ENCODE measurements around the gene KRR1.
A peak's percentile ranks its signal among the peaks of the same experiment; 100 is the strongest.
"Not testable (repeated sequence)": the region's sequence is repeated elsewhere in the genome, so short reads cannot be mapped to it uniquely, and the experiment has no call there.

Gene KRR1

DNA sequence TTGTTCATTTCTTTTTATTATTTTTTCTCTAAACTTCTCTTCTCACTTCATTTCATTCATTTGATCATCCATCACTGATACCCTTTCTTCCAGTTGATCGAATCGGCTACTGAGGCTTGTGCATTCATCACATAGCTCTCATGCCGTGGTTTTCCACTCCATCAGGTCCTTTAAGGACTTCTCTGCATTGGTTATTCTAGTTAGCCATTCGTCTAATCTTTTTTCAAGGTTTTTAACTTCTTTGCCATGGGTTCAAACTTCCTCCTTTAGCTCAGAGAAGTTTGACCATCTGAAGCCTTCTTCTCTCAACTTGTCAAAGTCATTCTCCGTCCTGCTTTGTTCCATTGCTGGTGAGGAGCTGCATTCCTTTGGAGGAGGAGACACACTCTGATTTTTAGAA lies 10.7 kb upstream of the KRR1 start:
- not testable (repeated sequence) for DNase-seq

DNA sequence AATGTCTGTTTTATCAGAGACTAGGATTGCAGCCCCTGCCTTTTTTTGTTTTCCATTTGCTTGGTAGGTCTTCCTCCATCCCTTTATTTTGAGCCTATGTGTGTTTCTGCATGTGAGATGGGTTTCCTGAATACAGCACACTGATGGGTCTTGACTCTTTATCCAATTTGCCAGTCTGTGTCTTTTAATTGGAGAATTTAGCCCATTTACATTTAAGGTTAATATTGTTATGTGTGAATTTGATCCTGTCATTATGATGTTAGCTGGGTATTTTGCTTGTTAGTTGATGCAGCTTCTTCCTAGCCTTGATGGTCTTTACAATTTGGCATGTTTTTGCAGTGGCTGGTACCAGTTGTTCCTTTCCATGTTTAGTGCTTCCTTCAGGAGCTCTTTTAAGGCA lies 9.8 kb upstream of the KRR1 start:
- not testable (repeated sequence) for DNase-seq

GRCh38 chr12:75509621-75510020 lies 1.8 kb downstream of the KRR1 start:
- DNase-seq = no peak

GRCh38 chr12:75508159-75508558 lies 3.2 kb downstream of the KRR1 start:
- no peak for DNase-seq

DNA sequence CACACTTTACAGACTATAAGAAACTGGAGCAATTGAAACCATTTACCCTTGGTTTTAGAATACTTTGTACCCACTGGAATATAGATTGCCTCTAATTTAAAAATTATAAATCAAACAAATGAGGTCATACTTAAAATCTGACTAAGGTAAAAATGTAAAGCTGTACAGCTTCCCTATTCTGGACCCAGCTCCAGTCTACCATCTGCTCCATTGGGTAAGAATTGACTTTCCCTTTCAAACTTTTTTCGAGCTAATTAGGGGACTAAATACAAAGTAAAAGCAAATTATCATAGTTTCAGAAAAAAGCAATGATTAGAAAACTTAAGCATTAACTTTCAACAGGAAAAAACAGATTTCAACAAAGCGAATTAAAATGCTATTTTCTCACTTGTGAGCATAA lies 4.3 kb downstream of the KRR1 start:
- DNase-seq = no peak

DNA sequence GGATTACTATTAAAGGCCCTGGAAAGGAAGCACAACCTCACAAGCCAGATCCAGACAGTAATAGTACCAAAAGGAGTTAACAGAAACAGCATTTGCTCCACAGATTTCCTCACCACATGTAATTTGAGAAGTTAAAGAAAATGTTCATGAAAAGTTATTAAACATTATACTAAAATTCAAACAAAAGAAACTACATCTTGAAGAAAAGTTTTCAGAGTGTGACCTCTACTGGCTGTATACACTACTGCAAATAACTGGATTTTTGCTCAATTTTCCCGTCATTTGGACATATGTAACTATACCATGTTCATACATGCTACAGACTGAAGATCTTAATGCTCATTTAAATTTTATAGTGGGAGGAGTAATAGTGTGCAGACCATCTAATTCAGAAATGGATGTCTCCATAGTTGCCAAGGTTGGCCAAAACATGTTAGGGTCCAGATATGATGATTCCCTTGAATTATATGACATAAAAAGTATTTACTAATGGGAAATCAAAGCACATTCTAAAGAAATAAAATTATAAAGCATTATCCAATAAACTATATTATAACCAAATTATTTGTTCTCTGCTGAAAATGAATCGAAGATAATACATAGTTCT lies 5.6 kb downstream of the KRR1 start:
- DNase-seq = no peak

GRCh38 chr12:75503866-75504265 lies 7.5 kb downstream of the KRR1 start:
- DNase-seq = no peak

DNA sequence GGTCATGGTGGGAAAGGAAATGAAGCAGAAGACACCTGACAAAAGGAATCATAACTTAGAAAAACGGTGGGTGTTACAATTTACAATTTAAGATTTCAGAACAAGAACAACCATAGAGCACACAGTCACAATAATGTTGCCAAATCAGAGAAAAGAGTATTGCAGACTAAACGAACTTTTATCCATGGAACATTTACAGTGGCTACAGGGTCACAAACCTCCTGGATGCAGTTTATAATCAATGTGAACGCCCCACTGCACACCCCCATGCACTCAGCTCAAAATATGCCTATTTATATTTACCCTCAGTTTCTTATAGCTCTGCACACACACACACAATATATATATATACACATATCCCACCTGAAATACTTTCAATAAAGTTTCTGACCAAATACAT lies 8.0 kb downstream of the KRR1 start:
- no peak for DNase-seq

GRCh38 chr12:75491169-75491568 lies 20.2 kb downstream of the KRR1 start:
- DNase-seq = no peak

GRCh38 chr12:75489613-75490210 lies 21.7 kb downstream of the KRR1 start:
- DNase-seq = no peak

DNA sequence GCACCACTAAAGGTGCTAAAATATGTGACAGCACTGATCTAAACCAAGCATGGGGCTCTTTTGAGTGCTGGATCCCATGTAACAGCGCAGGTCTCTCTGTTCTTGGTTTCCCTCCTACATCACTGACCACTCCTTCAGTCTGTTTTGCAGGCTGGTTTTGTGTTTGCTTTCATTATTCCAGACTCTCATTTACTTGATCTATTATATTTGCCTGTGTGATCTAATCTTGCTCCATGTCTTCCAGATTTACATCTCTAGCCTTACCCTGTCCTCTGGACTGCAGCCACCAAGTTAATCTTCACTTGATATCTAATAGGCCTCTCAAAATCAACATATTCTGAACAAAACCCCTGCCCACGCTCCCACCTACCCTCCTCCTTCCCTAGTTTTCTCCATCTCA lies 22.2 kb downstream of the KRR1 start:
- no peak for DNase-seq

DNA sequence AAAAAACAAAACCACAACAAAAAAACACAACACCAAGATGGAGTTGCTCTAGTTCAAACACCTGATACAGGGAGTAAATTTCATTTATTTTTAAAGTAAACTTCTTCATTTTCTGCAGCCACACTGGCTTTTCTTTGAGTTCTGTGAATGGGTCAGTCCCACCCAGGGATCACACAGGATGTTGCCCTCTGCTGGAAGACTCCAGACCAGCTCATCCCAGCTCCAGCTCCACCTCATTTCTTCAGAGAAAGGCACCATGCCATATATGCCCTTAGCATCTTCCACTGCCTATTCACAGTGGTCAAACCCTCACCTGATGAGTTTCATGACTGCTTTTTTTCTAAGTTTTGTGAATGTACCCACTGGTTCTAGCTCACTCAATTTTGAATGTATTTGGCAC lies 22.9 kb downstream of the KRR1 start:
- peak in 1 of 2 experiments; percentile 17 for DNase-seq

DNA sequence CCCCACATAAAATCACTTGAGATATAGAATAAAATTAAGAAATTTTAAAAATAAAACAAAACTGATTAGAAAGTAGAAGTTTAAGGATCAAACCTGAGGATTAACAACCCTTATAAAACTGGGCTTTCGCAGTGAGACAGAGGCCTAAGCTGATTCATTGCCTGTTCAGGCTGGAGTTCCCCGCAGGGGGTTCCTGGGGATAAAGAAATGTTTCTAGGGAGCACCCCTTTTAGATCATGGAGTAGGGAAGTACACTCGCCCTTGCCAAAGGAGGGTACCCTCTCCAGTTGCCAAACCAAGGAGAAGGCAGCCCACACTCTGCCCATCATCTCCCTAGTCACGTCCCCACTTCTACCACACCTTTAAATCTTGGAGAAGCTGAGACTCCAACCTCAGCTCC lies 24.1 kb downstream of the KRR1 start:
- DNase-seq = no peak

DNA sequence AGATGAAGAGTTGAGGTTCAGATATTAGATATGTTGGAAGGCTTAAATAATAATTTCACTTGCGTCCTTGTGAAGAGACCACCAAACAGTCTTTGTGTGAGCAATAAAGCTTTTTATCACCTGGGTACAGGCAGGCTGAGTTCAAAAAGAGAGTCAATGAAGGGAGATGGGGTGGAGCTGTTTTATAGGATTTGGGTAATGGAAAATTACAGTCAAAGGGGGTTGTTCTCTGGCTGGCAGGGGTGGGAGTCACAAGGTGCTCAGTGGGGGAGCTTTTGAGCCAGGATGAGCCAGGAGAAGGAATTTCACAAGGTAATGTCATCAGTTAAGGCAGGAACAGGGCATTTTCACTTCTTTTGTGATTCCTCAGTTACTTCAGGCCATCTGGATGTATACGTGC lies 27.0 kb downstream of the KRR1 start:
- not testable (repeated sequence) for DNase-seq

DNA sequence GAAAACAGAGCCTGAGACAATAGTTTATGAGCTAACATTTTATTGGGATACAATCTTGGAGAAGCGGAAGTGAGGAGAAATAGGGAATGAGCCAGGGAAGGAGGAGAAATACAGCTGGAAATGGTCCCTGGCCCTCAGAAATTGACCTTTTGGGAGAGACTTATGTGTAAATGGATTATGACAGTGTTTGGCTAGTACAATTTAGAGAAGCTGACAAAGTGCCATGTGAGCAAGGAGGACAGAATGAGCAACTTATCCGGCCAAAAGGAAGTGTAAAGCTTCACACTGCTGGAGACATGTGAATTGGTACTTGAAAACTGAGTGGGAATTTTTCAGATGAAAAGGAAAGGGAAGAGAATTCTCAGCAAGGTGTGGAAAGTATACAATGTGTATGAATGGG lies 28.0 kb downstream of the KRR1 start:
- no peak for DNase-seq

- no peak for DNase-seq
Observed at GRCh38 chr12:75482646-75483045, 28.8 kb downstream of the KRR1 start.

DNA sequence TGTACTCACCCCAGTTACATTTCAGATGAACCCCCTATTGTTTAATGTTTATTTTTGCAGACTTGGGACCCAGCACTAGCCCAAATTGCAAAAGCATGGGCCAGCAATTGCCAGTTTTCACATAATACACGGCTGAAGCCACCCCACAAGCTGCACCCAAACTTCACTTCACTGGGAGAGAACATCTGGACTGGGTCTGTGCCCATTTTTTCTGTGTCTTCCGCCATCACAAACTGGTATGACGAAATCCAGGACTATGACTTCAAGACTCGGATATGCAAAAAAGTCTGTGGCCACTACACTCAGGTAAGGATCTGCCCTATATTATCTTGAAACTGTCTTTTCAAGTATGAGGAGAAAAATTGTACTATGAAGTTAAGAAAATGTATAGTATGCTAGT lies 29.6 kb downstream of the KRR1 start:
- DNase-seq = no peak

DNA sequence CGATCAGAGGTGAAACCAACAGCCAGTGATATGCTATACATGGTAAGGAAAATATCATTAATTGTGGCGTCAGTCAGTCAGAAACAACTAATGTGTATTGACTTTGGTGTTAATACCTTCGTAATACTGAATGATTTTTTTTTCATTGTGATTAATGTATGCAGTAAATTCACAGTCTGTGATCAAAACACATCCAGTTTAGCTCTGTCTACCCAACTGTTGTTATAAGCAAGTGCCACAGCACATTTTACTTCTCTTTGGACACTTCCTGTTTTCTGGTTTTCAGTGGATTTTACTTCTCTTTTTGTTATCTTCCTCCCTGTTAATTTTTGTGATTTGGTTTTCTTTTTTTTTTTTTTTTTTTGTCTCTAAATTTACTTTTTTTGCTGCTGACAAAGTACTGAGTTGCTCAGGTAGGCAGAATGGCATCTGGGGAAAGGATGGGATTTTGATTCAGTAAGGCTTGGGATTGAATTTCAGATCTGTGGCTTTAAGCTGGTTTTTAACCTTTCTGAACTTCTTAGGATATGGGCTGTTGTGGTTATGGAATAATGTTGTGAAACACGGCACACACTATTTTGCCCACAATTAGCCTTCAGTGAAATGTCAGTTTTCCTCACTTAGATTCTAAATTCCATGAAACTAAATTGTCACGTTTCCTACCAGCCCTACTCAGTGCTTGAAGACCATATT lies 30.2 kb downstream of the KRR1 start:
- DNase-seq = no peak

DNA sequence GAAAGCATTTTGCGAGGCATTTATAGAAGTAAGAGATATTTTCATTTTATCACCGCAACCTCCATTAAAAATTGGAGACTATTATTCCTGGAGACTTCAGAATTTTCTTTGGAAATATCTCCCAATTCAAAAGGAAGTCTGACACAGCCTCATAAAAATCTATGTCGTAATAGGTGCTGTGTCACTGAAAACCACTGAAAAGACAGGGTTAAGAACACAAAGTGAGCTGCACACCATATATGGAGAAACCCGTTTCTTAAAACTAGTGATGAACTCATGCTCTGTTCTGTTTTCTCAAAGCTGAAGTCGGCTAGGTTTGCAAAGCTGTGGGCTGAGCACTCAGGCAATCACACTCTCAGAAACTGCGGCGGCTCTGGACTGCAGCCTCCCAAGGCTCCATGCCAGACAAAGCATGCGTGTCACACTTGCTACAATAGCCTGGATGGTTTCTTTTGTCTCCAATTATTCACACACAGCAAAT lies 30.9 kb downstream of the KRR1 start, which contains the start of gene GLIPR1:
Gene GLIPR1 (plus strand): TSS at position 287 of the 481 bp plus-strand sequence. CDS start 126 bp downstream, at position 413.
- no peak for DNase-seq

GRCh38 chr12:75479963-75480461 lies 31.4 kb downstream of the KRR1 start:
- DNase-seq = no peak

DNA sequence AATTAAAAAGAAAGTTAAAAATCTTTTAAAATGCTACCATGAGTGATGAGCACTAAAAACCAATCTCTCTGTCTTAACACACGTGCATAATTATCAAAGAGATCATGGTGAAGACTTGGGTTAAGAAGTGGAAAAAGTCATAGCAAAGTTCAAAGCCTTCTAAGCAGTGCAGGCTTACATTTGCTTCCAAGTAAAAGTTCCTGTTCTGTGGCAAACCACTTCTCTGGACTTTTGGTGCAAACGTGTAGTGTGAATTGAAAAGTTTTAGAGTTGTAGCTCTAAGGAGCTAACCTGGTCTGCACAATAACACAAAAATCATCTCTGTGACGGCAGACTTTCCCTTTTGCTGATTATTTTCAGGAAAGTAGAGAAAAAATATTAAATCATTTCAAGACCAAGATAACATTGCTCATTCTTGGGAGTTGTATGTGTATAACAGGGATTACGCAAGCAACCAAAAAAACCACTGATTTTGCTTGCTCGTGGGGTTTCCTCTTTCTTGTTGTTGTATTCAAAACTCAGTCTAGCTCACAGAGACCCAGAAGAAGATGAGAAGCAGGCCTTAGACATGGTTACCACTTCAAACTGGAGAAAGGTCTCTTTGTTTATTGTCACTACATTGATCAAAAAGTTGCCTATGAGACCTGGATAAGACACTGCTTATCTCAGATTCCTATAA lies 33.2 kb downstream of the KRR1 start:
- no peak for DNase-seq

DNA sequence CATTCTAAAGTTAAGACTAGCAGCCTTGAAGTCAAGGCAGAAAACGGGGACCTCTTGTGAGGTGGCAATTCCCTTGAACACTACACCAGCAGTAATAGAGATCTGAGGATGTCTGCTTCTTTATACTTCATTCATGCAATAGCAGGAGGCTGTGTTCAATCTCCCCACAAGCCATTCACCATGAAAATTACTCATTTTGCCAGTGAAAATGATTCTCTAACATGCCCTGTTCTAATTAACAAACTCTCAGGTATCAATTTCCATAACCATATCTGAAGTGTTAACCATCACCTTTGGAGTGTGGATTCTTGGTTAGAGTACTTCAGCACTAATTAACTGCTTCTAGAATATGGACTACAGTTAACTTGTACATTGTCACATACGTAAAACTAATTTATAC lies 34.3 kb downstream of the KRR1 start:
- DNase-seq = no peak

DNA sequence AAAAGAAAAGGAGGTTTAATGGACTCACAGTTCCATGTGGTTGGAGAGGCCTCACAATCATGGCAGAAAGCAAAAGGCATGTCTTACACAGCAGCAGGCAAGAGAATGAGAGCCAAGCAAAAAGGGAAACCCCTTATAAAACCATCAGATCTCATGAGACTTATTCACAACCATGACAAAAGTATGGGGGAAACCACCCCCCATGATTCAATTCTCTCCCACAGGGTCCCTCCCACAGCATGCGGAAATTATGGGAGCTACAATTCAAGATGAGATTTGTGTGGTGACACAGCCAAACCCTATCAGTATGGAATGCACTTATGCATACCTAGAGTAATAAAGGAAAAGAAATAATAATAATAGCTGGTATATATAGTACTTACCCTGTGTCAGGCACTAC lies 35.3 kb downstream of the KRR1 start:
- DNase-seq = no peak

DNA sequence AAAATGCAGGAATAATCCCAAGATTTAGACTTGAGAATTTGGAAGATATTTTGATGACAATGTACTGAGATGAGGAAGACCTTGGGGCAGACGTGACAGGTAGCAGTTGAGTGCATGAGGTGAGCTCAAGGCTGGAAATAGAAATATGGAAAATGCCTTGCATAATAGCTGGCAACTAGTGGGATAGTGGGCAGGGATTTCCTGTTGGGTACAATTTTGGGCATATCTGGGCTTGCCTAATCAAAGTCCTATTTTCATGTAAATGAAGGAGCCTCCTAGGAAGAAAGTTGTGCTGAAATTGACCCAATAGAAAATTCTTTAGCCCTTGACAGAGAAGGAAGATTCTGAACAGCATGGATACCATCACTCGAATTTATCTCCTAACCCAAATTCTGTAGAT lies 37.3 kb downstream of the KRR1 start:
- no peak for DNase-seq
